GM20000 (cell line): ENCODE measurements around the gene BLVRA.
A peak's percentile ranks its signal among the peaks of the same experiment; 100 is the strongest.

ENCODE experiments used
- DNase-seq: peaks from one replicate; pipeline ENCODE4 v3.0.0; 2012; ENCODE audit warnings: low spot score
- TF ChIP-seq, protein P1 (sequence below): IDR thresholded peaks from 2 replicates; pipeline ENCODE4 v1.5.1; 2012; ENCODE audit warnings: mild to moderate bottlenecking, control low read depth; ENCODE audit errors: extremely low read depth, missing control alignments

The BLVRA gene

DNA sequence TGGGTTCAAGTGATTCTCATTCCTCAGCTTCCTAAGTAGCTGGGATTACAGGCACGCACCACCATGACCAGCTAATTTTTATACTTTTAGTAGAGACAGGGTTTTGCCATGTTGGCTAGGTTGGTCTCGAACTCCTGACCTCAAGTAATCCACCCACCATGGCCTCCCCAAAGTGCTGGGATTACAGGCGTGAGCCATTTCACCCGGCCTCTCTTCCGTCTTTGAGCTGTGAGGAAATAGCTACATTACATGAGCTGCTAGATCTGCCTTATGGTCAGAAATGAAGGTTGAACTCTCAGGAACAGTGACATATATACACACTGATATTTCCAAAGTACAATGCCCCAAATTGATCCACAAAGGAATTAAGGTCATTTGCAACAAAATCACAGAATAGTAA, 2.4 kb downstream of the BLVRA start:
- TF ChIP-seq, protein P1, sequence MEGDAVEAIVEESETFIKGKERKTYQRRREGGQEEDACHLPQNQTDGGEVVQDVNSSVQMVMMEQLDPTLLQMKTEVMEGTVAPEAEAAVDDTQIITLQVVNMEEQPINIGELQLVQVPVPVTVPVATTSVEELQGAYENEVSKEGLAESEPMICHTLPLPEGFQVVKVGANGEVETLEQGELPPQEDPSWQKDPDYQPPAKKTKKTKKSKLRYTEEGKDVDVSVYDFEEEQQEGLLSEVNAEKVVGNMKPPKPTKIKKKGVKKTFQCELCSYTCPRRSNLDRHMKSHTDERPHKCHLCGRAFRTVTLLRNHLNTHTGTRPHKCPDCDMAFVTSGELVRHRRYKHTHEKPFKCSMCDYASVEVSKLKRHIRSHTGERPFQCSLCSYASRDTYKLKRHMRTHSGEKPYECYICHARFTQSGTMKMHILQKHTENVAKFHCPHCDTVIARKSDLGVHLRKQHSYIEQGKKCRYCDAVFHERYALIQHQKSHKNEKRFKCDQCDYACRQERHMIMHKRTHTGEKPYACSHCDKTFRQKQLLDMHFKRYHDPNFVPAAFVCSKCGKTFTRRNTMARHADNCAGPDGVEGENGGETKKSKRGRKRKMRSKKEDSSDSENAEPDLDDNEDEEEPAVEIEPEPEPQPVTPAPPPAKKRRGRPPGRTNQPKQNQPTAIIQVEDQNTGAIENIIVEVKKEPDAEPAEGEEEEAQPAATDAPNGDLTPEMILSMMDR: no peak
- no peak for DNase-seq

DNA sequence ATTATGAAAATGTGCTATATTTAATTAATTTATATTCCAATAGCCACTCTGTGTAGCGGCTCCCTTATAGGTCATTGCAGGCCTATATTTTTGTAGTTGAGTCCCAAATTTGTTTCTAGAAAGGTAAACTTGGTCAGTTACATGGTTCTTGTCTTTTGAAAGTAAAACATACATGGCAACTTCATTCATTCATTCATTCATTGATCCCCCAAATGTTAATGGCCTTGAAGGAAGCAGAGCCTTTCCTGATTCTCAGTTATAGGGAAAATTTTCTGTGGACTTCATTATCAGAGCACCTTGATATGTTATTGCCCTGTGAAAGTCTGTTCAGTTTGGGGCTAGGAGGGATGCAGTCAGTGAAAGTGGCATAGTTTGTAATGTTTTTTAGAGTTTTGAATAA, 2.9 kb downstream of the BLVRA start:
- TF ChIP-seq, protein P1: no peak
- DNase-seq: no peak

DNA sequence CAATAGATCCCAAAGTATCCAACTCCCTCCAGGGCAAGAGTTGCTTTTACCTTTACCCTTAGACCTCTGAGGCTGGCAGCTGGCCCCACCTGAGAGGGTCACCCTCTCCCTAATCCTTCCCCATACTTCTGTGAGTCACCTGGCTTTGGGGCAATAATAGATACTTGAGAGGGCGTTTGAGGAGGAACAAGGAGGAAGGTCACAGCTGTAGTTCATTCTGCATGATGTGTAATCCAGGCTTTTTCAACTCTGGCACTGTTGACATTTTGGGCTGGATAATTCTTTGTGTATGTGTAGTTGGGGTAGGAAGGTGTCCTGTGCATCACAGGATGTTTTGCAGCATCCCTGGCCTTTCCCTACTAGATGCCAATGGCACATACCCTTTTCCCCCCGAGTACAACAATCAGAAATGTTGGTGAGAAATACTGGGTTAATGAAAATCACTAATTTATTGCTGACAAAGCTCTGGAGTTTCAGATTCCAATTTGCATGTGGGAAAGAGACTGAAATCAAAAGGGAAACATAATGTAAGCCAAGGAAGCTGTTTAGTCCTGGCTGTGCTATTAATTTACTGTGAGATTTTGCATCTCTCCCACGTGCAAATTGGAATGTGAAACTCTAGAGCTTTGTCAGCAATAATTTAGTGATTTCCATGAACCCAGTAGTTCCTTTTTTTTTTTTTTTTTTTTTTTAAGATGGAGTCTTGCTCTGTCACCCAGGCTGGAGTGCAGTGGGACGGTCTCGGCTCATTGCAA, 3.6 kb downstream of the BLVRA start:
- DNase-seq: no peak
- TF ChIP-seq, protein P1: no peak

DNA sequence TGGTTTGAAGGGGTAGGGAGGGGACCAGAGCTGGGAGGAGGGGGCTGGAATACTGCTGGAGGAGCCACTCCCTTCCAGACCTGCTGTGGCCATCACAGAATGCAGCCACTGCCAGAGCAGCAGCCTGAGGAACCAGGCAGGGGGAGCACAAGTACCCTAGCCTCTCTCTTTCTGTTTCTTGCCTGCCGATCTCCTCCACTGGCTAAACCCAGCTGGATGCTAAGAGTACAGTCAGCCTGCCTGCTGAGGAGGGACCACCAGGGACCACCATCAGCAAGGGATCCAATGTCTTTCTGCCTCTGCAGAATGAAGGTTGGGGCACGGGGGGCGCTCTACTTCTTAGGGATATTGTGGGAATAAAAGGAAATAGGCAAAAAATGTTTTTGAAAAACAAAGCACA, 4.7 kb downstream of the BLVRA start:
- TF ChIP-seq, protein P1: no peak
- DNase-seq: no peak

DNA sequence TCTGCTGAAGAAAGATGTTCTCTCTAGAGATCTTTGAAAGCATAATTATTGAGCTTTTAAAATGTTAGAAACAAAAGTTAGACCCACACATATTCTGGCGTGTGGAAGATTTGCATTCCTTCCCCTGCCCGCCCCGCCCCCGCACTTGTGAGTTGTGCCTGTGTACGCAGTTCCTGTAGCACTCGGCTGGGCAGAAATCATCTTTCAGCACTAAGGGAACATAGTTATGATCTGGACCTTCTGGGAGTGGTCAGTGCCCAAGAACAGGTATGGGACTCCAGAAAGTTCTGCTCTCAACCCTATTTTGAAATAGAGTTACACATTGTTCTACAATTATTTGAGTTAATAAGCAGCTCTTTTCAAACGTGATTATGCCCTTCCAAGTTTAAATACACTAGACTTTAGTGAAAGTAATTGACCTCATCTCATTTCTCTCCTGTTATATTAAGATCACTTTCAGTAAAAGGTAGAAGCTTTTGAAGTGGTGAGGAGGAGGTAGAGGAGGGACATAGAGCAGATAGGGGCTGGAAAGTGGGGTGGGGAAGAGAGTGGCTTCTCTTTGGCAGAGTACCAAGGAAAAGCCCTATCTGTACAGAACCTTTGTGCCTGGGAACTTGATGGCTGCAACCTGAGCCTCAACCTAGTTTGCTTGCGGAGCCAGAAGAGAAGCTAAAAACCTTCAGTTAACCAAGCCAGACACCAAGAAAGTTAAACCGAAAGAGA, 5.7 kb downstream of the BLVRA start:
- peak; percentile 65 for DNase-seq
- TF ChIP-seq, protein P1: no peak

DNA sequence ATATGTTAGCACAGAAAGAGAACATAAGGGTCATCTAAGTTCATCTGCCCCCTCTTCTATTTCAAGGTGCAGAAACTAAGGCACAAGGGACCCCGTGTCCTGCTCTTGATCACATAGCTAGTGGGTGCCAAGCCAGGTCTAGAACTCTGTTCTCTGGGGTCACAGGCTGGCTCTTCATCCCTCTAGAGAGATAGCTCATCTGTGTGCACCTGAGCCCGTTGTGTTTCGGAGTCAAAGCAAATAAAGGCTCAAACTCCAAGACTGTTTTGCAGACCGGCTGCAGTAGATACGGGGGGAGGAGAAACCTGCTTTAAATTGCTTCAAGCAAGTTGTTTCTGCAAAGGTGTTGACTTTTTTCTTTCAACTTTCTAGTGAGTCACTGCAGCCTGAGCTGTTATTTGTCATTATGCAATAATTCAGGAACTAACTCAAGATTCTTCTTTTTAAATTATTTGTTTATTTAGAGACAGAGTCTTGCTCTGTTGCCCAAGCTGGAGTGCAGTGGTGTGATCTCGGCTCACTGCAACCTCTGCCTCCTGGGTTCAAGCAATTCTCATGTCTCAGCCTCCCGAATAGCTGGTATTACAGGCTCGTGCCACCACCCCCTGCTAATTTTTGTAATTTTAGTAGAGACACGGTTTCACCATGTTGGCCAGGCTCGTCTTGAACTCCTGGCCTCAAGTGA, 6.5 kb downstream of the BLVRA start:
- TF ChIP-seq, protein P1: no peak
- DNase-seq: no peak

DNA sequence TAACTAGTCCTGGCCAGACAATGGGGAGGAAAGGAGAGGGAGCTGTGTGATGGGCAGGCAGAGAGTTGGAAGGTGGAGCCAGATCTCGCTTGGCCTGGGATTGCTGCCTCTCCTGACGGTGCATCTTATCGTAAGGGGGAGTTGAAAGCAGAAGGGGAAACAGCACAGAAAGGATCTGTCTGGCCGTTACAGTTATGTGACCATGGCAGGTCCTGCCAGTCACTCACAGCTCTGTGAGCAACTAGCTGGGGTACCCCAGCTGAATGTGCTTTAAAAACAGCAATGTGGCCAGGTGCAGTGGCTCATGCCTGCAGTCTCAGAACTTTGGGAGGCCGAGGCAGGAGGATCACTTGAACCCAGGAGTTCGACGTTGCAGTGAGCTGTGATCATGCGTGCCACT, 8.1 kb downstream of the BLVRA start:
- TF ChIP-seq, protein P1: no peak

More for the DNA sequence above, 8.1 kb downstream of the BLVRA start:
- no peak for DNase-seq
